Measurements from ENCODE around the gene HSFX3. TPM values are rescaled to one million over a fixed set of nuclear protein-coding genes. Genes with fewer than 3 reads are reported as not detected.

Gene HSFX3
- total RNA-seq, 1 donor from 2014 or later = not detected

DNA sequence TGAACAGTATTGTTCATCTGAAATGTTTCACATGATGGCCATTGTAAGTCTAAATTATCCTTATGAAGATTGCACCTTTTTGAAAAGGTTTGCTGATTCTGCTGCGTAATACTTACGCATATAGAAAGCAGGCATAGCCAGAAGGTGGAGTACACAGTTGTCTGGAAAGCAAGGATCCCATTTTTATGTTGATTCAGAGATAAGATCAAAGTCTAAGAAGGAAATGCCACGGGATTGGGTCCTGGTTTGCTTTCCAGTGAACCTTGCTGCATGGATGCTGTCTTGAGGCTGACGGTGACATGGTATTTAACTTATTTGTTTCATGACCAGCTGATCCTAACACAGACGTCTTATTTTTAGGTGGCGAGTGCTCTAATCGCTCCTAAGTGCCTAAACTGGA lies 22.0 kb upstream of the HSFX3 start:
- H3K27me3 Mint-ChIP-seq (ENCODE audit: unreplicated experiment) = peaks cover 3% of the 10 kb centered on the region
- TF ChIP-seq CTCF (IDR thresholded peaks at IDR 0.05; ENCODE audit: partially characterized antibody, unreplicated experiment) = no peak
- no peak overlapping the region for H3K4me3 Mint-ChIP-seq (ENCODE audit: unreplicated experiment)
- H3K36me3 Mint-ChIP-seq (ENCODE audit: unreplicated experiment) = no peaks in the 10 kb centered on the region
- no peaks in the 10 kb centered on the region for H3K9me3 Mint-ChIP-seq (ENCODE audit: unreplicated experiment)
- peaks cover 9% of the 10 kb centered on the region for H3K4me1 Mint-ChIP-seq (ENCODE audit: low read depth, unreplicated experiment)
- H3K27ac Mint-ChIP-seq (ENCODE audit: unreplicated experiment) = no peak overlapping the region
- DNase-seq = no peak

- Mint-ChIP-seq H3K4me1 (ENCODE audit: low read depth, unreplicated experiment) (peaks cover 9% of the 10 kb centered on the region), H3K27ac (ENCODE audit: unreplicated experiment) (no peak overlapping the region), H3K9me3 (ENCODE audit: unreplicated experiment) (no peaks in the 10 kb centered on the region), H3K36me3 (ENCODE audit: unreplicated experiment) (no peaks in the 10 kb centered on the region), H3K4me3 (ENCODE audit: unreplicated experiment) (no peak overlapping the region), H3K27me3 (ENCODE audit: unreplicated experiment) (peaks cover 3% of the 10 kb centered on the region)
- DNase-seq = no peak
- TF ChIP-seq CTCF (IDR thresholded peaks at IDR 0.05; ENCODE audit: partially characterized antibody, unreplicated experiment) = no peak
Observed at GRCh38 chrX:149570668-149571067, 20.9 kb upstream of the HSFX3 start.

DNA sequence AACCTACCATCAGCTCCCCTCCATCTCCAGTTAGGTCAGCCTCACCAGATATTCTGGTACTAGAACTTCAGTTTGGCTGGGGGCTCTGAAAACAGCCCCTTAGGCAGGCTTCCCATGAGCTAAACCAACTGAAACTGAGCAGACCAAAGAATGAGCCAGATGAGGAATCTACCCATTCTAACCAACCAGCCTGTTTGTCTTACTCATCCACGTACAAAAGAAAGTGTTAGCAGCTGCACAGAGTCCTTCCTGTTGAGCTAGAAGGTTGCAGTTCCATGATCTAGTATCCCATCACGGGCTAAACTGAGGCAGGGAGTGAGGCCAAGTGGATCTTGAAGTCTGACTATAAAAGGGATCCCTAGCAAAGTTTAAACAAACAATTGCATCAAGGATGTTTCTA lies 20.0 kb upstream of the HSFX3 start:
- Mint-ChIP-seq H3K27me3 (ENCODE audit: unreplicated experiment) (peaks cover 3% of the 10 kb centered on the region), H3K36me3 (ENCODE audit: unreplicated experiment) (no peaks in the 10 kb centered on the region), H3K9me3 (ENCODE audit: unreplicated experiment) (no peaks in the 10 kb centered on the region)

DNA sequence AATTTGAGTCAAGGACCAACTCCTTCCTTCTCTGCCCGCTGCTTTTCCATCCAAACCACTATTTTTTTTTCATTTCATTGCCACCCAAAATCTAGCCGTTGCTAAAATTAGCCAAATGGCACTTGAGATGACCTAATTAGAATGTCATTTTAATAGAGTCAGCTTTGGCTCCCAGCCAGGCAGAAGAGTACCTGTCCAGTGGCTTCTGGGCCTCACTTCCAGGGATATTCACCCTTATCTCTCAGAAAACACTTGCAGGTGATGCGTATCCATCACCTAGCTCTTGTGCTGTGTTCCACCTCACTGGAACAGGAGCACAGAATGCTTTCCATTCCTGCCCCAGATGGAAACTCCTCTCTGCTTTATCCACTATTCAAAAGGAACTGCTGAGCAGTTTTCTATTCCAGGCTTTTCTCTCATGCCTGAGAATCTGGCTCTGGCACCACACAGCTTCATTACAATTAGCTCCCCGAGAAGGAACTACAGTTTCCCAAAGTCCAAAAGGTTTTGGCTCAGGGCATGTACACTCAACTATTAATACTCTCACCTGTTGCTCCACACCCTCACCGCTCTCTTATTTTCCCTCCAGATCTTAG lies 19.1 kb upstream of the HSFX3 start:
- no peak for TF ChIP-seq CTCF (IDR thresholded peaks at IDR 0.05; ENCODE audit: partially characterized antibody, unreplicated experiment)
- Mint-ChIP-seq H3K9me3 (ENCODE audit: unreplicated experiment) (no peaks in the 10 kb centered on the region), H3K27me3 (ENCODE audit: unreplicated experiment) (peaks cover 3% of the 10 kb centered on the region), H3K4me3 (ENCODE audit: unreplicated experiment) (no peak overlapping the region), H3K36me3 (ENCODE audit: unreplicated experiment) (no peaks in the 10 kb centered on the region), H3K27ac (ENCODE audit: unreplicated experiment) (no peak overlapping the region), H3K4me1 (ENCODE audit: low read depth, unreplicated experiment) (peaks cover 9% of the 10 kb centered on the region)
- no peak for DNase-seq

More for the DNA sequence above, 20.0 kb upstream of the HSFX3 start:
- TF ChIP-seq CTCF (IDR thresholded peaks at IDR 0.05; ENCODE audit: partially characterized antibody, unreplicated experiment) = no peak
- no peak overlapping the region for H3K4me3 Mint-ChIP-seq (ENCODE audit: unreplicated experiment)
- H3K27ac Mint-ChIP-seq (ENCODE audit: unreplicated experiment) = no peak overlapping the region
- no peak for DNase-seq
- peaks cover 9% of the 10 kb centered on the region for H3K4me1 Mint-ChIP-seq (ENCODE audit: low read depth, unreplicated experiment)

GRCh38 chrX:149567621-149568417 lies 18.1 kb upstream of the HSFX3 start:
- peaks cover 3% of the 10 kb centered on the region for H3K27me3 Mint-ChIP-seq (ENCODE audit: unreplicated experiment)
- H3K27ac Mint-ChIP-seq (ENCODE audit: unreplicated experiment) = no peak overlapping the region
- DNase-seq = no peak
- no peaks in the 10 kb centered on the region for H3K36me3 Mint-ChIP-seq (ENCODE audit: unreplicated experiment)
- peaks cover 7% of the 10 kb centered on the region for H3K4me1 Mint-ChIP-seq (ENCODE audit: low read depth, unreplicated experiment)
- TF ChIP-seq CTCF (IDR thresholded peaks at IDR 0.05; ENCODE audit: partially characterized antibody, unreplicated experiment) = no peak
- no peak overlapping the region for H3K4me3 Mint-ChIP-seq (ENCODE audit: unreplicated experiment)
- H3K9me3 Mint-ChIP-seq (ENCODE audit: unreplicated experiment) = no peaks in the 10 kb centered on the region

All from glutamatergic neuron (in vitro differentiated cells).